GM21723 (cell line): Measurements from ENCODE around the gene KNL1.
"Not testable (repeated sequence)": the region's sequence is repeated elsewhere in the genome, so short reads cannot be mapped to it uniquely, and the experiment has no call there.

ENCODE experiments used
- ATAC-seq: cut with Tn5 transposase; IDR thresholded peaks from one replicate; pipeline ENCODE4 v1.9.1; 2021; ENCODE audit warnings: mild to moderate bottlenecking, moderate library complexity; ENCODE audit not compliant: unreplicated experiment

KNL1 gene

GRCh38 chr15:40593588-40594428 lies at the start of gene KNL1:
Gene KNL1, plus strand, starts transcription at chr15:40594249. Its CDS starts 8,683 bp downstream, at chr15:40602932.
- peak; percentile 75 for ATAC-seq

GRCh38 chr15:40545457-40545856 lies 48.6 kb upstream of the KNL1 start:
- no peak for ATAC-seq

GRCh38 chr15:40548610-40549009 lies 45.4 kb upstream of the KNL1 start:
- no peak for ATAC-seq

GRCh38 chr15:40549894-40550293 lies 44.2 kb upstream of the KNL1 start:
- peak; percentile 1 for ATAC-seq

GRCh38 chr15:40550341-40551037 lies 43.6 kb upstream of the KNL1 start:
- ATAC-seq = peak; percentile 73

- no peak for ATAC-seq
These were observed 39.9 kb upstream of the KNL1 start for GRCh38 chr15:40554161-40554525.

GRCh38 chr15:40555876-40556275 lies 38.2 kb upstream of the KNL1 start:
- no peak for ATAC-seq

GRCh38 chr15:40558952-40559742 lies 34.9 kb upstream of the KNL1 start:
- no peak for ATAC-seq

GRCh38 chr15:40562691-40563090 lies 31.4 kb upstream of the KNL1 start:
- ATAC-seq = no peak

- no peak for ATAC-seq
These were observed 30.6 kb upstream of the KNL1 start for GRCh38 chr15:40563426-40563825.

GRCh38 chr15:40564591-40565332 lies 29.3 kb upstream of the KNL1 start, which contains the start of gene CCDC32:
Gene CCDC32, minus strand, starts transcription at chr15:40565042. Its CDS starts 2,027 bp downstream, at chr15:40563015.
- peak; percentile 91 for ATAC-seq

- no peak for ATAC-seq
These were observed 28.5 kb upstream of the KNL1 start for GRCh38 chr15:40565333-40566238.

GRCh38 chr15:40567111-40567510 lies 26.9 kb upstream of the KNL1 start:
- ATAC-seq = no peak

- peak; percentile 55 for ATAC-seq
These were observed 24.7 kb upstream of the KNL1 start, which contains the start of gene RPUSD2 for GRCh38 chr15:40569129-40569953. Gene RPUSD2, plus strand, starts transcription at chr15:40569299. Its CDS starts 39 bp downstream, at chr15:40569338.

- ATAC-seq = no peak
These were observed 18.9 kb upstream of the KNL1 start for GRCh38 chr15:40575113-40575512.

GRCh38 chr15:40576914-40577313 lies 17.1 kb upstream of the KNL1 start:
- ATAC-seq = not testable (repeated sequence)

- no peak for ATAC-seq
These were observed 15.2 kb upstream of the KNL1 start for GRCh38 chr15:40578892-40579291.

- ATAC-seq = not testable (repeated sequence)
These were observed 12.3 kb upstream of the KNL1 start for GRCh38 chr15:40581796-40582195.
